Fibroblast of the aortic adventitia (primary cell): ENCODE measurements around the gene LOC101059915.
"Not testable (repeated sequence)": the region's sequence is repeated elsewhere in the genome, so short reads cannot be mapped to it uniquely, and the experiment has no call there.

Experiments
- DNase-seq: peaks from one replicate; pipeline ENCODE4 v3.0.0-alpha.2; 2010; ENCODE audit warnings: low read depth
- H3K4me3 ChIP-seq: 2 replicates; pipeline ENCODE4 v1.5.1; 2011; ENCODE audit warnings: low read depth, mild to moderate bottlenecking, control low read depth, low read length, moderate library complexity
- TF ChIP-seq, protein P1 (sequence below): IDR thresholded peaks from 2 replicates; pipeline ENCODE4 v1.5.1; 2011; ENCODE audit warnings: mild to moderate bottlenecking, low read length, control low read depth, inconsistent platforms; ENCODE audit not compliant: insufficient read depth

Gene LOC101059915

DNA sequence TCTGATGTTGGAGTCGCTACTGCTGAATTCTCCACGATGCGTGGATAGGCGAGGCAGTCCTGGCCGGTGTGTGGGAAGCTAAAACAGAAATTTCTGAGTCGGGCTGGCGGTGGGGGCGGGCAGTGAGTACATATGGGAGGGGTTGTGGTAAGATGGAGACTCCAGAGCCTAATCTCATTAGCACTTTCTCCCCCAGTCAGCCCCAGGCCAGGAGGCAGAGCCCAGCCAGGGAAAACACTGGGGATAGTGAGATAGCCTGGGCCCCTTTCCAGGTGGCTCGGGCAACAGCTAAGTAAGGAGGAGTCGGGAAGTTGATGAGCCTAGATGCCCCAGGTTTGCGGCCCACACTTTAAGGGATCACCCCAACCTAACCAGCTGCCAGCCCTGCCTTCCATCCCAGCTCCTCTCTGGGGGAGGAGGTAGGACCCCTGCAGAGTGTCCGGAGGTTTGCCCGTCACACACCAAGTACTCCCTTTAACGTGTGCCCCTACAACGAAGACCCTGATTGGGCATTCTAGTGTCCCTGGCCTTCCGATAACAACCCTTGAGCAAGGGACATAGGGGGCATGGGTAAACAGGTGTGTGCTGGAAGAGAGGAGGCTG is 2.4 kb upstream of the LOC101059915 start:
- peak; percentile 8 for DNase-seq
- TF ChIP-seq, protein P1, sequence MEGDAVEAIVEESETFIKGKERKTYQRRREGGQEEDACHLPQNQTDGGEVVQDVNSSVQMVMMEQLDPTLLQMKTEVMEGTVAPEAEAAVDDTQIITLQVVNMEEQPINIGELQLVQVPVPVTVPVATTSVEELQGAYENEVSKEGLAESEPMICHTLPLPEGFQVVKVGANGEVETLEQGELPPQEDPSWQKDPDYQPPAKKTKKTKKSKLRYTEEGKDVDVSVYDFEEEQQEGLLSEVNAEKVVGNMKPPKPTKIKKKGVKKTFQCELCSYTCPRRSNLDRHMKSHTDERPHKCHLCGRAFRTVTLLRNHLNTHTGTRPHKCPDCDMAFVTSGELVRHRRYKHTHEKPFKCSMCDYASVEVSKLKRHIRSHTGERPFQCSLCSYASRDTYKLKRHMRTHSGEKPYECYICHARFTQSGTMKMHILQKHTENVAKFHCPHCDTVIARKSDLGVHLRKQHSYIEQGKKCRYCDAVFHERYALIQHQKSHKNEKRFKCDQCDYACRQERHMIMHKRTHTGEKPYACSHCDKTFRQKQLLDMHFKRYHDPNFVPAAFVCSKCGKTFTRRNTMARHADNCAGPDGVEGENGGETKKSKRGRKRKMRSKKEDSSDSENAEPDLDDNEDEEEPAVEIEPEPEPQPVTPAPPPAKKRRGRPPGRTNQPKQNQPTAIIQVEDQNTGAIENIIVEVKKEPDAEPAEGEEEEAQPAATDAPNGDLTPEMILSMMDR = no peak
- H3K4me3 ChIP-seq = no peak overlapping the region

DNA sequence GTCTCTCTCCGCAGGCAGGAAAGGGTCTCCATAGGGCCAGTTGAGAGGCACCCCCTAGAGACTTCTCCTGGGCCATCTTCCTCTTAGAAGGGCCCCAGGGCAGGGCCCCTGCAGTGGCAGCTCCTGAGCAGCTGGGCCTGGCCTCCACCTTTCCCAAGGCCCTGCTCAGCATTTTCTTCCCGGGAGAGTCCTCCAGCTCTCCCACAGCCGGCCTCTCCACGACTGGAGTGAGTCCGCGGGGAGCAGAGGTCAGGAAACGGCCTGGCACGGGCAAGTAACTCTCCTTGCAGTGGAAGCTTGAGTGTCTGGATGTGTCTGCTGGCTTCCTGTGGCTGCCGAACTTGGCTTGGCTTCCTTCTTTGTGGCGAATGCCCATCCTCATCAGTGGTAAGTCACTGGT is 1.6 kb upstream of the LOC101059915 start:
- no peak overlapping the region for H3K4me3 ChIP-seq

DNA sequence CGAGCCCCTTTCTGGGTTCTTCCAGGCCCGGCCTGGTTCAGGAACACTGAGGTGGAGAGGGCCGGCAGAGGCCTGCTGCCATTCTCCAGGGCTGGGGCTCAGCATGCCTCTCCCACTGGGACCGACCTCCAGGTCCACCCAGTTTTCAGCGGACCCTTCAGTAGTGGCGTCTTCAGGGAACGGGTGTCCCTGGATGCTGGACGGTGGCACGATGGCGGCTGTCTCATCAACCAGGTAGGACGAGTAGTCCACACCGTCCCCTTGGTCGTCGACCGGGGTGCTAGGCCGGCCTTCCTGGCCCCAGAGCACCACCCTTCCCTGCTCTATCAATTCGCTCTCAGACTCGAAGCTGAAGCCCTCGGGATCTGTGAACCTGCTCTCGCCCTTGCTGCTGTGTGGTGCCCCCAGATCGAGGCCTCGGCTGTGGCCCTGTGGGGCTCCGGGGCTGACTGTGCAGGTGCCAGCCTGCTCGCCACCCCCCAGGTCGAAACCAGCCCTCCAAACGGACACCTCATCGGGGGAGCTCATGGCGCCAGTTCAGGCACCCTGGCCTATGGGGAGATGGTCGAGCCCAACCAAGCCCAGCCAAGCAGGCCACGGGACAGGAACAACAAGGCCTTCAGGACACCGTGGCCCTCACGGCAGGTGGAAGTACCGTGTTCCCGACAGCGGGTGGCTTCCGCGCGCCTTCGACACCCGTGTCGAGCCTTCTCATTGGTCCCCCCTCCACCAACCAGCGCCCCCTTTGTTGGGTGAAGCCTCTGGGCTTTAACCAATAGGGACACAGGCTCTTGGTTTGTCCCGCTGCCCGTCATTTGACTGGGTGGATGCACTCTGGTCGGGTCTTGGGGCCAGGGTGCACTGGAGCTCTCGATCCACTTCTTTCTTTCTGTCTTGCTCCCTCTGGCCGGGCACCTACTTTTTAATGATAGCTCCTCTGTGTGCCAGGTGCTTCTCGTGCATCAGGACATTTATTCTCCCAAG is 814 bp upstream of the LOC101059915 start:
- TF ChIP-seq, protein P1 = no peak
- DNase-seq = no peak
- no peak overlapping the region for H3K4me3 ChIP-seq

More for the DNA sequence above, 1.6 kb upstream of the LOC101059915 start:
- TF ChIP-seq, protein P1 = no peak
- DNase-seq = no peak

DNA sequence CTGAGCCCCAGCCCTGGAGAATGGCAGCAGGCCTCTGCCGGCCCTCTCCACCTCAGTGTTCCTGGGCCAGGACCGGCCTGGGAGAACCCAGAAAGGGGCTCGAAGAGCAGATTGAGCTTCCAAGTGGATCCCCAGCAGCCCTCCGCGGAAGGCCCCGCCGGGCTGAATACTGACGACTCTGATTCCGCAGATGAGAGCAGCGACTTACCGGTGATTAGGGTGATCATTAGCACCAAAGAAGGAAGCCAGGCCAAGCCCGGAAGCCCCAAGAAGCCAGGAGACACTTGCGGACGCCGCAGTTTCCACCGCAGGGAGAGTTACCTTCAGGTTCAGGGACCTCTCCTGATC is 876 bp downstream of the LOC101059915 start:
- TF ChIP-seq, protein P1 = no peak
- no peak overlapping the region for H3K4me3 ChIP-seq
- no peak for DNase-seq

DNA sequence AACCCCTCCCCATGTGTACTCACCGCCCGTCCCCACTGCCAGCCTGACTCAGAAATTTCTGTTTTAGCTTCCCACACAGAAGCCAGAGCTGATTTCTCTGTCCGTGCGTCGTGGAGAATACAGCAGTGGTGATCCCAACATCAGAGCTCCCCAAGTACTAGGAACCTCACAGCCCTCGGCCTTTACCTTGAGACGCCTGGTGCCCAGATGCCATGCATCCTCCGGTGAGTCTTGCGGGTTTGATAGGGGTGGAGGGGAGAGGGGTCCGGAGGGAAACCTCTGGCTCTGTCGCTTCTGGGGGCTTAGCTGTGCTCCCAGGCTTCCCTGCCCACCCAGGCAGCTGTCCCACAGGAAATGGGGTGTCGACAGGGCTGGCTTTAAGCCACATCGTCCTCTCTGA is 2.1 kb downstream of the LOC101059915 start:
- DNase-seq = no peak
- H3K4me3 ChIP-seq = no peak overlapping the region
- TF ChIP-seq, protein P1 = no peak

DNA sequence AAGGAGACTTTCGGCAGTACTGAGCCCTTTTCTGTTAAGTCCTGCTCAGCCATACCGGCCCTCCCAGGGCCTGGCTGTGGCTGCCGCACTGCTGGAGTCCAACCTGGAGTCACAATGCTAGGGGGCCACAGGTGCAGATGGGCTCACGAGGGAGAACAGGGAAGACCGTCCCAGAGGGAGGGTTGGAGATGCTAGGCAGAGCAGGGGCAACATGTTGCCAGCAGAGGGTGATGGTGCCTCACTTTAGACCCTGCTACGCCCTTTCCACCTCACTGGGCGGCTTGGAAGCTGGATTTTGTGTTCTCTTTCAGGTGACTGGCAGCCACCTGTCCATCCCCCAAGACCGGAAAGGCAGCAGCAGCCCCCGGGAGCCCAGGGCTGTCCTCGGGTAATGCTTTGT is 2.6 kb downstream of the LOC101059915 start:
- H3K4me3 ChIP-seq, DNase-seq: not testable (repeated sequence)
- TF ChIP-seq, protein P1 = peak; percentile 28
